Fibroblast of mammary gland (primary cell): ENCODE measurements around the gene DDX51.
A peak's percentile ranks its signal among the peaks of the same experiment; 100 is the strongest.

Experiments used
- DNase-seq: peaks from one replicate; pipeline ENCODE4 v3.0.0-alpha.2; 2010; ENCODE audit warnings: low read depth
- H3K4me3 ChIP-seq: 2 replicates; pipeline ENCODE4 v1.5.1; 2011; ENCODE audit warnings: low read depth, mild to moderate bottlenecking, low read length, moderate library complexity; ENCODE audit not compliant: control insufficient read depth
- CTCF ChIP-seq: conservative IDR thresholded peaks from 2 replicates; pipeline ENCODE4 v1.5.1; 2011; ENCODE audit warnings: low read depth, low read length, inconsistent platforms; ENCODE audit not compliant: control insufficient read depth, insufficient read depth

The DDX51 gene

GRCh38 chr12:132188916-132189325 lies 44.8 kb upstream of the DDX51 start:
- H3K4me3 ChIP-seq: peak overlapping the region; percentile 45
- DNase-seq: no peak
- TF ChIP-seq CTCF: no peak

- no peak for TF ChIP-seq CTCF
- no peak overlapping the region for H3K4me3 ChIP-seq
- DNase-seq: no peak
Observed at GRCh38 chr12:132188451-132188901, 44.4 kb upstream of the DDX51 start.

GRCh38 chr12:132187646-132188450 lies 43.7 kb upstream of the DDX51 start:
- no peak overlapping the region for H3K4me3 ChIP-seq
- no peak for TF ChIP-seq CTCF
- no peak for DNase-seq

- H3K4me3 ChIP-seq: no peak overlapping the region
- TF ChIP-seq CTCF: no peak
- DNase-seq: no peak
Observed at GRCh38 chr12:132186857-132187620, 42.9 kb upstream of the DDX51 start.

- no peak for TF ChIP-seq CTCF
- no peak for DNase-seq
- no peak overlapping the region for H3K4me3 ChIP-seq
Observed at GRCh38 chr12:132186208-132186856, 42.2 kb upstream of the DDX51 start.

- TF ChIP-seq CTCF: no peak
- DNase-seq: no peak
- no peak overlapping the region for H3K4me3 ChIP-seq
Observed at GRCh38 chr12:132185705-132186104, 41.6 kb upstream of the DDX51 start.
